HT-29 (cell line): ENCODE measurements around the gene SH3D19. TPM values are rescaled to one million over a fixed set of nuclear protein-coding genes. Genes with fewer than 3 reads are reported as not detected.
"Not testable (repeated sequence)": the region's sequence is repeated elsewhere in the genome, so short reads cannot be mapped to it uniquely, and the experiment has no call there.

Experiments
- DNase-seq: peaks from one replicate; pipeline ENCODE4 v3.0.0-alpha.2; 2015; ENCODE audit warnings: low spot score
- total RNA-seq: library from RNA; depleted of rRNA; stranded (reverse); fragments of >200 nt; shearing (Covaris generic); gene quantifications from 2 replicates; pipeline ENCODE4 v1.2.3, GENCODE V29; 2014

Gene SH3D19
- total RNA-seq, 1 experiment from 2014 or later: 41.2 TPM

GRCh38 chr4:151268905-151269304 lies 56.5 kb downstream of the SH3D19 start:
- DNase-seq: not testable (repeated sequence)

DNA sequence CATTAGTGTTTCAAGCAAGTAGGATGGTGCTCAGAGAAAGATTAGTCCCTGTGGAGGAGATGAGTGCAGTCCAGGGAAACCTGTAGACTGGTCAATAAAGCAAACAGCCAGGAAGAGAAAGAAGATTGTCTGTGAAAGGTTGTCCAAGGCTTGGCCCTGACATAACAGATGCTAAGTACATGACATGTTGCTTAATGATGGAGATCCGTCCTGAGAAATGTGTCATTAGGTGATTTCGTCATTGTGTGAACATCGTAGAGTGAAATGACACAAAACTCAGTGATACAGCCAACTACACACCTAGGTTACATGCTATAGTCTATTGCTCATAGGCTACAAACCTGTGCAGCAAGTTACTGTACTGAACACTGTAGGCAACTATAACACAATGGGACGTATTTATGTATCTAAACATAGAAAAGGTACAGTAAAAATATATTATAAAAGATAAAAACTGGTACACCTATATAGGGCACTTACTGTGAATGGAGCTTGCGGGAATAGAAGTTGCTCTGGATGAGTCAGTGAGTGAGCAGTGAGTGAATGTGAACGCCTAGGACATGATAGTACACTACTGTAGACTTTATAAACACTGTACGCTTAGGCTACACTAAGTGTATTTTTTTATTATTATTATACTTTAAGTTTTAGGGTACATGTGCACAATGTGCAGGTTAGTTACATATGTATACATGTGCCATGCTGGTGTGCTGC lies 57.4 kb downstream of the SH3D19 start:
- no peak for DNase-seq

DNA sequence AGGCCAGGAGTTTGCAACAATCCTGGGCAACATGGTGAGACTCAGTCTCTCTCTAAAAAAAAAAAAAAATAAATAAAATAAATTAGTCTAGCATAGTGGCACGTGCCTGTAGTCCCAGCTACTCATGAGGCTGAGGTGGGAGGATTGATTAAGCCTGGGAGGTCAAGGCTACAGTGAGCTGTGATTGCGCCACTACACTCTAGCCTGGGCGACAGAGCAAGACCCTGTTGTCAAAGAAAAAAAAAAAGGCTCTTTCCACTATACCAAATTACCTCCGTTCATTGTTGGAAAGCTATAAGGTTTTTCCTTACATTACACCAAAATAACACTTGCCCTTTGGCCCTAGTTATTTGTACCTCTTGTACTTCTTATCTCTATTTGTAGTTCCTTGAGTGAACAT lies 58.3 kb downstream of the SH3D19 start:
- no peak for DNase-seq

GRCh38 chr4:151266497-151266896 lies 58.9 kb downstream of the SH3D19 start:
- no peak for DNase-seq

DNA sequence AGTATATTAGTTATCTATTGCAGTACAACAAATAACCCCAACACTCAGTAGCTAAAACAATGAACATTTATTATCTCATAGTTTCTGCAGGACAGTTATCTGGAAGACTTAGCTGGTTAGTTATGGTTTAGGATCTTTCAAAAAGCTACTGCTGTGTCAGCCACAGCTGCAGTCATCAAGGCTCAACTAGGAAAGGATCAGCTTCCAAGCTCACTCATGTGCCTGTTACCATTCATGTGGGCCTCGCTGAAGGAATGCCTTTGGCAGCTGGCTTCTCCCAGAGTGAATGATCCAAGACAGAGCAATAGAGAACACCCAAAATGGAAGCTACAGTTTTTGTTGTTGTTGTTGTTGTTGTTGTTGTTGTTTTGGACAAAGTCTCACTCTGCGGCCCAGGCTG lies 62.0 kb downstream of the SH3D19 start:
- DNase-seq: no peak

DNA sequence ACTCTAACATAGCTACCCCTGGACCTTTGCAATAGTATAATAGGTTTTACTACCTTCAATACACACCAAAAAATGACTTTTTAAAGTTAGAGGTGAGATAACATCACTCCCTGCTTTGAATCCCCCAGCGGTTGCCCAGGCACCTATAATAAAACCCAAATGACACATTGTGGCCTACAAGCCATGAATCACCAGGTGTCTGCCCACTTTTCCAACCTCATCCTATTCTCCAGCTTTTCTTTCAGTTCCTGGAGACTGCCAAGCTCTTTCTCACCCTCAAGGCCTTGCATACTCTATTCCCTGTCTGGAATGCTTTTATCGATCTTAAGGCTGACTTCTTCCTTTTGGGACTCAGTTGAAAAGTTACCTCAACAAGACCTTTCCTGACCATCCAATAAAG lies 64.9 kb downstream of the SH3D19 start:
- DNase-seq: no peak

GRCh38 chr4:151259752-151260151 lies 65.7 kb downstream of the SH3D19 start:
- no peak for DNase-seq

DNA sequence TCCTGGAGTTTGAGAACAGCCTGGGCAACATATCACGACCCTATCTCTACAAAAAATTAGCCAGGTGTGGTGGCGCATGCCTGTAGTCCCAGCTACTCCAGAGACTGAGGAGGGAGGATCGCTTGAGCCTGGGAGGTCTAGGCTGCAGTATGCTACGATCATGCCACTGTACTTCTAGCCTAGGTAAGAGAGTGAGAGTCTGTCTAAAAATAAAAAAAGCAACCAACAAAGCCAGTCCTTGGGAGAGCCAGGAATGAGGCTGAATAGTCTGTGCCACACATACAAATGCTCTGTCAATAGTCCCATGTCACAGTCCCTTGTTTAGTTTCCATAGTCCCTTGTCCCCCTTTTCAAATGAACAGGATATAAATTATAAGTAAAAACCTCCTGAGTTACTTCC lies 67.7 kb downstream of the SH3D19 start:
- DNase-seq: no peak

GRCh38 chr4:151256134-151256533 lies 69.3 kb downstream of the SH3D19 start:
- DNase-seq: no peak

DNA sequence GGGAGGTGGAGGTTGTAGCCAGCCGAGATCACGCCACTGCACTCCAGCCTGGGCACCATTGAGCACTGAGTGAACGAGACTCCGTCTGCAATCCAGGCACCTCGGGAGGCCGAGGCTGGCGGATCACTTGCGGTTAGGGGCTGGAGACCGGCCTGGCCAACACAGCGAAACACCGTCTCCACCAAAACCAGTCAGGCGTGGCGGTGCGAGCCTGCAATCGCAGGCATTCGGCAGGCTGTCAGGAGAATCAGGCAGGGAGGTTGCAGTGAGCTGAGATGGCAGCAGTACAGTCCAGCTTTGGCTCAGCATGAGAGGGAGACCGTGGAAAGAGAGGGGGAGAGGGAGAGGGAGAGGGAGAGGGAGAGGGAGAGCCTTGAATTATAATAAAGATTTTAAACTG lies 69.7 kb downstream of the SH3D19 start:
- not testable (repeated sequence) for DNase-seq

DNA sequence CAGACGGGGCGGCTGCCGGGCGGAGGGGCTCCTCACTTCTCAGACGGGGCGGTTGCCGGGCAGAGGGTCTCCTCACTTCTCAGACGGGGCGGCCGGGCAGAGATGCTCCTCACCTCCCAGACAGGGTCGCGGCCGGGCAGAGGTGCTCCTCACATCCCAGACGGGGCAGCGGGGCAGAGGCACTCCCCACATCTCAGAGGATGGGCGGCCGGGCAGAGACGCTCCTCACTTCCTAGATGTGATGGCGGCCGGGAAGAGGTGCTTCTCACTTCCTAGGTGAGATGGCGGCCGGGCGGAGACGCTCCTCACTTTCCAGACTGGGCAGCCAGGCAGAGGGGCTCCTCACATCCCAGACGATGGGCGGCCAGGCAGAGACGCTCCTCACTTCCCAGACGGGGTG lies 70.2 kb downstream of the SH3D19 start:
- DNase-seq: not testable (repeated sequence)

DNA sequence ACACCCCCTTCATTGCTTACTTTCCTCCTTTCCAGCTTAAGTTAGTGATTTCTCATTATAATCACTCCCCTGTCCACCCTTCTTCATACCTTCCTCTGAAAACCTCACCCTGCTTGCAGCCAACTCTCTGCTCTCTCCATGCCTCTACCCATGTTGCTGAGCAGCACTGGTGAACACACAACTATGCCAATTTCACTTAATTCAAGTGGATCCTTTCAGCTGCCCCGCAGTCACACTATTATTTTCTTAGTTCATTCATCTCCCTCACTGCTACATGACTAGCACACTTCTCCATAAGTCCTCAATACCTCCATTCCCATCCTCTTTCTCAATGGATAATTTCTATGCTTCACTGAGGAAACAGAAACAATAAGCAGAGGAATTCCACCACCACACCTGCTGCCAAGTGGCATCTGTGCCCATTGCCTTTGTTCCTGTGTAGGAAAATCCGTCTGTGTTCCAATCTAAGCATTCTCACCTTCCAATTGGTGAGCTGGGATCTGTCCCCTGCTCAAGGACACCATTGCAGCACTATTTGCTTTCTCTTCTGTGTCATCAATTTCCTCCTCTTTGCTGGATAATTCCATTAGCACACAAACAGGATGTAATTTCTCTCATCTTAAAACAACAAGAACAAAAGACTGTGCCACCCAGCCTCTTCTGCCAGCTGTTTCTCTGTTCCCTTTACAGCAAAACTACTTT lies 73.7 kb downstream of the SH3D19 start:
- DNase-seq: no peak

DNA sequence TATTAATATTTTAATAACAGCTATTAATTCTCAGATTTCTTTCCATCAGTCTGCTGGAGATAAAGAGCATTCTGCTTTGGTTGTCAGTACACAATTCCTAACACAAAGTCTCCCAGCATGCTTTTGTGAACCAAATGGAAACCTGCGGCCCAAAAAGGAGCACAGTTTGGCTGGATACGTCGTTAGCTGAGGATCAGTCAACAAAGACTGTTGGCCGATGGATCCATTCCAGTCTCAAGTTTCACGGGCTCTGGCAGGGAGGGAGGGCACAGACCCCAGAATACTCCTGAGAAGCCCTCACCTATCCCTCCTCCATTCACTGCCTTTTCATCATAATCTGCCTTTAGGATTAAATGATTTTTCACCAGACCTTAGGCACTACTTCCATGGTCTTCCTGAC lies 74.7 kb downstream of the SH3D19 start:
- DNase-seq: no peak

DNA sequence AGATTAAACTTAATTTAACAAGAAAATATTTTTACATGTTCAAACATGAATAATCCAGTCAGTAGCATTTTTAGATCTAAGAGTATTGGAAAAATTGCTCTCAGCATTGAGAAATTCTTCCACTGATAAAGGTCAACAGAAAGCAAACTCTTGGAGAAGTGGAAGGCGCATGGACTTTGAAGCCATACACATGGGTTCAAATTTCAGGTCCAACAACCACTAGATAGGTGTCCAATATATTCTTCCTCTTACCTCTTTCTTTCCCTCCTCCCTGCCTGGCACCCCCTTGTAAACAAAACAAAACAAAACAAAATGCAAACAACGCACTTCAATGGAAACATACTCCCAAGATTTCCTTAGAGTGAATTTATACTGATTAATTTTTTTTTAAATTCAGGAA lies 76.9 kb downstream of the SH3D19 start:
- no peak for DNase-seq

GRCh38 chr4:151247395-151247794 lies 78.0 kb downstream of the SH3D19 start:
- no peak for DNase-seq

- no peak for DNase-seq
These were observed 78.7 kb downstream of the SH3D19 start for GRCh38 chr4:151246742-151247141.

DNA sequence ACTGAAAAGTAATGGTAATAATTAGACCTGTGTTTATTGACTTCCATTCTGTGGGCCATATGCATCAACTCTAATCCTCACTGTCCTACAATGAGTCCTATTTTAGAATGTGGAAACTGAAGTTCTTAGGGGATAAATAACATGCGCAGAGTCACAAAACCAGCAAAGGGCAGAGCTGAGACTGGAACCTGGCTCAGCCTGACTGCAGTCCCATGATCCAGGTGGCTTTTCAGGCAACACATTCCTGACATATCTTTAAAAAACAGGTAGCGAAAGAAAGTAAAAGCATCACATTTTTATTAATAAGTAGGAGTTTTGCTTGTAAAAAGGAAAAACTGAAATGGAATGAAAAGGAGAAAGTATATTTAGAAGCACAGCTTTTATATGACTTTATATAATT lies 83.1 kb downstream of the SH3D19 start:
- no peak for DNase-seq

DNA sequence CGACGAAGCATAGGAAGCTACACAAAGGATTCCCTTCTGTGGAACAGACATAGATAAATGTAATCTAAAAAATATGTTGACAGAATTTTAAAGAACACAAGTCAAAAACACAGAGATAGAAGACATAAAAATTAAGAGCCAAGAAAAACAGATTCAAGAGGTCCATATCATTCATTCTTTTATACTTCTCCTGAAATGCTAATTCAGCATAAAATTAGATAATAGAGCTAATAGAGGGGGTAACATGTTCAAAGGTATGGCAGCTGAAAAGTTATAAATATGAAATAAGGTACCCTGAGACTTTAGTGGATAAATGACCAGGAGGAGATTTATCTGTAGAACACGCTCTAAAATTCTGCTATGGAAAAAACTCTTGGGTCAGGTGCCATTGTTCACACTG lies 85.8 kb downstream of the SH3D19 start:
- DNase-seq: no peak

GRCh38 chr4:151238477-151238876 lies 86.9 kb downstream of the SH3D19 start:
- DNase-seq: peak; percentile 26

GRCh38 chr4:151236036-151236435 lies 89.4 kb downstream of the SH3D19 start:
- DNase-seq: no peak

DNA sequence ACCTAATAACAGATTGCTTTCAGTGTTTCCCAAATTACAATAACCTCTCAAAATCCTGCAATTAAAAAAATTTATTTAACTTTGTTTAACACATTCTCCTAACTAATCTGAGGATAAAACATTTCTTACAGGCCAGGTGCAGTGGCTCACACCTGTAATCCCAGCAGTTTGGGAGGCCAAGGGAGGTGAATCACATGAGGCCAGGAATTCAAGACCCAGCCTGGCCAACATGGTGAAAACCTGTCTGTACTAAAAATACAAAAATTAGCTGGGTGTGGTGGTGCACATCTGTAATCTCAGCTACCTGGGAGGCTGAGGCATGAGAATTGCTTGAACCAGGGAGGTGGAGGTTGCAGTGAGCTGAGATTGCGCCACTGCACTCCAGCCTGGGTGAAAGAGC lies 90.0 kb downstream of the SH3D19 start:
- not testable (repeated sequence) for DNase-seq

DNA sequence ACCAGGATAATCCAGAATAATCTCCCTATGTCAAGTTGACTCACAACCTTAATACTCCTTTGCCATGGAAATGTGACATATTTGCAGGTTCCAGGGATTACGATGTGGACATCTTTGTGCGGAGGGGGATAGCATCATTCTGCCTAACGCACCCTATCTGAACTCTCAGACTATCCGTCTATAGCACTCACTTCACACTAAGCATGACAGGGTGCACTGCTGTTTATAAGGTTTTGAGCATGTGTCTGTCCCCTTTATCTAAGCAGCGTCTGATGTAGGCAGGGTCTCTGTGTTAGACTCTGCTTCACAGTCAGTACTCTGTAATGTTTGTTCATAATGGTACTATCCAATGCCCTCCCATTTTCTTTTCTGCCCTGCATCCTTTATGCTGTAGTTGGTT lies 91.8 kb downstream of the SH3D19 start:
- DNase-seq: no peak

DNA sequence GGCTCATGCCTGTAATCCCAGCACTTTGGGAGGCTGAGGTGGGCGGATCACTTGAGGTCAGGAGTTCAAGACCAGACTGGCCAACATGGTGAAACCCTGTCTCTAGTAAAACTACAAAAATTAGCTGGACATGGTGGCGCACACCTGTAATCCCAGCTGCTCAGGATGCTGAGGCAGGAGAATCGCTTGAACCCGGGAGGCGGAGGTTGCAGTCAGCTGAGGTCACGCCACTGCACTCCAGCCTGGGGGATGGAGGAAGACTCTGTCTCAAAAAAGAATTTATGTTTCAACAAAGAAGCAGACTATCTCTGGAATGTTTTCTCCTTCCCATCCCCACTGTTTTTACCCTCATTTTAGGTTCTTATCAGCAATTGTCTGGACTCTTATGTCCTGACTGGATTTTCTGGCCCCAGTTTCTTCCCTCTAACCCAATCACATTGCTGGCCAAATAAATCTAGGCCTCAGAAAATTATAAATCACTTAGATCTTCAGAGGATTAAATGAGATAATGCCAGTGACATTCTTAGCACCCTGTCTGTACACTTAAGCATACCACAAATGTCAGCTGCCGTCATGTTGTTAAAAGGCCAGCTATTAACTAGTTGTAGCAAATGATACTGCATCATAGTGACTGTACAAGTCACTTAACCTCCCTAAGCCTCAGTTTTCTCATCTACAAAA lies 93.3 kb downstream of the SH3D19 start:
- no peak for DNase-seq
